Retinal pigment epithelial cell (primary cell): ENCODE measurements around the gene CCDC141.

Experiments used
- DNase-seq: peaks from one replicate; pipeline ENCODE4 v3.0.0-alpha.2; 2010; ENCODE audit warnings: low read depth
- H3K4me3 ChIP-seq: 2 replicates; pipeline ENCODE4 v1.5.1; 2011; ENCODE audit warnings: mild to moderate bottlenecking, low read length, control low read depth, moderate library complexity
- TF ChIP-seq, protein P1 (sequence below): conservative IDR thresholded peaks from 2 replicates; pipeline ENCODE4 v1.5.1; 2011; ENCODE audit warnings: low read depth, low read length, control low read depth, inconsistent platforms

The CCDC141 gene

DNA sequence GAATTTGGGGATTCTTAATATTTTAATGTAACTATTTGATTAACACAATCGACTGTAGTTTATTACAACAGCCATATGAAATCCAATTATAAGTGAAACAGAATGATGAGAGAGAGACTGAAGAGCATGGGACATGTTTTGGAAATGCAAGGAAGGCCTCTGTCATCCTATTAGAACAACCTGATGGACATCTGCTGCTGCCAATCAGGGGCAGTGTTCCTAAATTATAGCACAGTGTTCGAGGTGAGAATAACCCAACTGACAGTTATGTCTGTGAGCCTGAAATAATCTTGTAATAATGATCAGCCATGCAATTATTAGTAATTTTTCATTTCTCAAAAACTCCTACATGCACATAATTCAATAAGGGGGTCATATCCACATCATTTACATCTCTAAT lies 73.6 kb downstream of the CCDC141 start:
- no peak overlapping the region for H3K4me3 ChIP-seq
- TF ChIP-seq, protein P1, sequence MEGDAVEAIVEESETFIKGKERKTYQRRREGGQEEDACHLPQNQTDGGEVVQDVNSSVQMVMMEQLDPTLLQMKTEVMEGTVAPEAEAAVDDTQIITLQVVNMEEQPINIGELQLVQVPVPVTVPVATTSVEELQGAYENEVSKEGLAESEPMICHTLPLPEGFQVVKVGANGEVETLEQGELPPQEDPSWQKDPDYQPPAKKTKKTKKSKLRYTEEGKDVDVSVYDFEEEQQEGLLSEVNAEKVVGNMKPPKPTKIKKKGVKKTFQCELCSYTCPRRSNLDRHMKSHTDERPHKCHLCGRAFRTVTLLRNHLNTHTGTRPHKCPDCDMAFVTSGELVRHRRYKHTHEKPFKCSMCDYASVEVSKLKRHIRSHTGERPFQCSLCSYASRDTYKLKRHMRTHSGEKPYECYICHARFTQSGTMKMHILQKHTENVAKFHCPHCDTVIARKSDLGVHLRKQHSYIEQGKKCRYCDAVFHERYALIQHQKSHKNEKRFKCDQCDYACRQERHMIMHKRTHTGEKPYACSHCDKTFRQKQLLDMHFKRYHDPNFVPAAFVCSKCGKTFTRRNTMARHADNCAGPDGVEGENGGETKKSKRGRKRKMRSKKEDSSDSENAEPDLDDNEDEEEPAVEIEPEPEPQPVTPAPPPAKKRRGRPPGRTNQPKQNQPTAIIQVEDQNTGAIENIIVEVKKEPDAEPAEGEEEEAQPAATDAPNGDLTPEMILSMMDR, result no peak

DNA sequence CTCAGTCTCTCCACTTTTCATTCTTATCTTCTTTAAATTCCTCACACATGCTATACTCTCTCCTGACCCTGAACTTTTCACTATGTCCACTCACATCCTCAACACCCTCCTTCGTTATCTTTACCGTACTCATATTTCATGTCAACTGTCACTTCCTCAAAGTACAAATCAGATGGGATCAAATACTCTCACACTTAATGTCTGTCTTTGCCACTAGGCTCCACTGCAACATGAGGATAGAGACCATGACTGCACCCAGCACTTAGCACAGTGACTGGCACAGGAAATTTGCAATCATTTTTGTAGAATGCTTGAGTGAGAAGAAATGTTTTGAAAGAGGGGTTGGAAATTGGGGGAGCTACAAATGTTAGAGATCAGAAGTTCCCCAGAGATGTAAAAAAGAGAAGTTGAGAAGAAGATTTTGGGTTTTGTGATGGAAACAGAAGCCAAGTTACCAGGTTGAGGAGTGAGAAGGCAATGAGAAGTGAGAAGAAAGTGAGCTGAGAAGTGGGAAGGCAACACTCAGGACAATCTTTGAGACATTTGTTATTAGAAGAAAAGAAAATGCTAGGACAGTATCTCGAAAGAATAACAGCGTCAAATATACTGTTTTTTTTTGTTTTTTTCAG lies 87.0 kb downstream of the CCDC141 start:
- H3K4me3 ChIP-seq, result no peak overlapping the region
- TF ChIP-seq, protein P1, result no peak
- no peak for DNase-seq

More for the DNA sequence above, 73.6 kb downstream of the CCDC141 start:
- no peak for DNase-seq

DNA sequence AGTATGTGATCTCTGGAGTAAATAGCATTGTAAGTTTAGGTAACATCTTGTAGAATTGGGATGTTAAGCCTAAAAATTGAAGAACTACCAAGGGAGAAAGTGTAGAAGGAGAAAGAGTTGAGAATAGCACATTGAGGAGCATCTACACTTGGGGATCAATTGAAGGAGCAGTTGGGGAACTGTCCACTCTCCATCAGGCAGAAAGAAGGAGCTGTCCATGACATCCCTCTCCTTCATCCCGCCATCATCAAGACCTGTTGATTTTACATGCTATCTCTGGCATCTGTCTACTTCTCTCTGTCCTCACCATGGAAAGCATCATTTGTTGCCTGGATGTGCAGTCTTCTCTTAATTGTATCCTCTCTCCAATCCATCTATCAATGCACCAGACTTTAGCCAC lies 87.8 kb downstream of the CCDC141 start:
- no peak overlapping the region for H3K4me3 ChIP-seq
- DNase-seq, result no peak

DNA sequence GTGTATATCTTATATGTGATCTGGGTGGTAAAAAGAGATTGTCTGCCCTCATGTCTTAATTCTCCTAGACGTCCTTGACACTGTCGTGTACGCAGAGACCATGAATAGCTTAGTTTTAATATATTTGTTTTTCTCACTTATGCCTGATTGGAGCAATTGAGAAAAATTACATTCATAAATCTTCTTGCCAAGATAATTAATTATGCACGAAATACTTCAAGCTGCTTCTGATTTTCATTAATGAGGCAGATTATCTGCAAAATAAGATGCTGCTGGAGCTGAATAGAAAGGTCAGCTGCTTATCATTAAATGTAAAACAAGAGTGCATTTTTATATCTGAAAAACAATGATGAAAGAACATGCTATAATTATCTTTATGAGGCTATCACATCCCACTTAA lies 95.9 kb downstream of the CCDC141 start:
- DNase-seq, result no peak
- H3K4me3 ChIP-seq, result no peak overlapping the region
- TF ChIP-seq, protein P1, result no peak

More for the DNA sequence above, 87.8 kb downstream of the CCDC141 start:
- TF ChIP-seq, protein P1, result no peak

DNA sequence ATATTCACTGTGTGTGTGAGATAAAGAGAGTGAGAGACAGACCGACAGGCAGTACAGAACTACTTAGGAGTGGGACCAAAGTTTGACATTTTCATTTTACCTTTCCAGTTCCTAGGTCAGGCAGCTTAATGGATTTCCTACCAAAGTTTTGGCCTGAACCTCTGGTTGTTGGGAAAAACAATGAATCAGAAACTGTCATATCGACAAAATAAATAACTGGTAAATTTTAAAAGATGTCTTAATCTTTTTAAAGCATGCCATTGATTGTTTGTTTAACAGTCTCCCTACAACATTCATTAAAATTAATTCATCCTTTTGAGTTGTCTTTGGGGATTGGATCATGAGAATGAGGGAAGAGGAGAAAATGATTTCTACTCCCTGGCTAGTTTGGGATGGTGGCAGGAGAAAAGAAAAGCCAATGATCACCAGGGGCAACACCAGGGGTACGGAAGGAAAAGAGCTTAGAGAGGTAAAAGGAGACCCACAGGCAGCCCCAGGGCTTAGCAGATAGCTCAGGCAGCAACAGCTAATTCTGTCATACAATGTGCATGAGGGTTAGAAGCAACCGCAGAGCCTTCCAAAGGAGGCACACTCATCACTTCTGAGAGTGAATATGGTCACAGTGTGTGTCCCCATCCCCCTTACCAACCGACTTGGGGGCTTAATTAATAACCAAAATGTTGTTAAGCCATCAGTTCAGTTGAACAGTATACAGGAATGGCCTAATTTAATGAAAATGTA lies 98.5 kb downstream of the CCDC141 start:
- TF ChIP-seq, protein P1, result no peak

DNA sequence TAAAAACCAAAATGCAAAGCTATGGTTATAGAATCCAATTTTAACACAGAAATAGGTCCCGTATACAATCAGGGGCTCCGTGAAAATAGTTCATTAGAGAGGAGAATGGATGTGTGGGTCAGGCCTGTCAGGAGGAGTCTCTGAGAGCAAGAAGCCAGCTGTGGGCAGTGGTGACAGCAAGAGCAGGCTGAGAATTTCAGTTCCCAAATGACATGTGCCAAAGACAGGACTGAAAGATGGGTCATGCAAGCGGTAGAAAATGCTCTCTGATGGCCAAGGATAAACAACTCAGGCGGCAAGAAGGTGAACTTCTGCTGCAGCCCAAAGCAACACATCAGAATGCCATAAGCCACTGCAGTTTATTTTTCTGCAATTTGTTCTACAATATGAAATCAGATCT lies 100.4 kb downstream of the CCDC141 start:
- DNase-seq, result no peak
- TF ChIP-seq, protein P1, result no peak

More for the DNA sequence above, 98.5 kb downstream of the CCDC141 start:
- H3K4me3 ChIP-seq, result no peak overlapping the region
- no peak for DNase-seq

DNA sequence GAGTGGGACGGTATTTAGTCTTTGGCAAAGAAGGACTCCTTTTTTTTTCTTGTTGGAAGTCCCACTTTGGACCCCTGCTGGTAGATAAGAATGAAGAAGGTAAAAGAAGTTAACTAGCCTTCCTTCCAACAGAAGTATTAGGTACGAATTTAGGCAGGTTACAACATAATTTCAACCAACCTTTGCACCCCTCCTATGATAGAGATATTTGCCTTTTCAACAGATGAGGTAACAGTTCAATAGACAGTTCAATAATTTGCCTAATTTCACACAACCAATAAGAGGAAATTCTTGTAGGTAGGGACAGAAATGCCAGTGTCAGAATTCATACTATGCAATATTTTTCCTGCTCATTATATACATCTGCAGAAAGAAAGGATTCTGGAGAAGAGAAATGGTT lies 100.8 kb downstream of the CCDC141 start:
- H3K4me3 ChIP-seq, result no peak overlapping the region
- TF ChIP-seq, protein P1, result no peak
- no peak for DNase-seq

More for the DNA sequence above, 100.4 kb downstream of the CCDC141 start:
- no peak overlapping the region for H3K4me3 ChIP-seq
